ENCODE results near the gene TGM4.

DNA sequence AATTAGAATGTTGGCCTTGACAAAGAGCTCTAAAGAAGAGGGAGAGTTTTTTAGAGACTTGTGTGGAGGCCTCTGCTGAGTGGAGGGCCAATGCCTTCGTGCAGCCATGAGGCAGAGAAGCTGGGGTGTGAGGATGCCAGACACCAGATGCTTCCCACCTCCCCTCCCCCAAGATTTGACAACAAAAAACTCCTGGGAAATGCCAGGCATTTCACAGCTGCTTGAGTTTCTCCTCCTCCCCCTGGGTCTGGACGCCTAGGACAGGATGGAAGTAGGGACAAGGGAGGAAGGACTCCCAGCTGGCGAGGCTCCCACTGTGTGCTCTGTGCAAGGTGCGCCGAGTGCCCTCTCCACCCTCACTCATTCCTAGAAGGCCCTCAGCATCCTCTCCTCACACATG lies 20.1 kb downstream of the TGM4 start:
- TF ChIP-seq, protein P1, sequence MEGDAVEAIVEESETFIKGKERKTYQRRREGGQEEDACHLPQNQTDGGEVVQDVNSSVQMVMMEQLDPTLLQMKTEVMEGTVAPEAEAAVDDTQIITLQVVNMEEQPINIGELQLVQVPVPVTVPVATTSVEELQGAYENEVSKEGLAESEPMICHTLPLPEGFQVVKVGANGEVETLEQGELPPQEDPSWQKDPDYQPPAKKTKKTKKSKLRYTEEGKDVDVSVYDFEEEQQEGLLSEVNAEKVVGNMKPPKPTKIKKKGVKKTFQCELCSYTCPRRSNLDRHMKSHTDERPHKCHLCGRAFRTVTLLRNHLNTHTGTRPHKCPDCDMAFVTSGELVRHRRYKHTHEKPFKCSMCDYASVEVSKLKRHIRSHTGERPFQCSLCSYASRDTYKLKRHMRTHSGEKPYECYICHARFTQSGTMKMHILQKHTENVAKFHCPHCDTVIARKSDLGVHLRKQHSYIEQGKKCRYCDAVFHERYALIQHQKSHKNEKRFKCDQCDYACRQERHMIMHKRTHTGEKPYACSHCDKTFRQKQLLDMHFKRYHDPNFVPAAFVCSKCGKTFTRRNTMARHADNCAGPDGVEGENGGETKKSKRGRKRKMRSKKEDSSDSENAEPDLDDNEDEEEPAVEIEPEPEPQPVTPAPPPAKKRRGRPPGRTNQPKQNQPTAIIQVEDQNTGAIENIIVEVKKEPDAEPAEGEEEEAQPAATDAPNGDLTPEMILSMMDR (conservative IDR thresholded peaks at IDR 0.05), result no peak
- TF ChIP-seq EZH2 (IDR thresholded peaks at IDR 0.05; ENCODE audit: low read depth), result no peak
